Hepatocyte (in vitro differentiated cells): ENCODE measurements around the gene OR52I2.

Experiments
- EZH2 ChIP-seq: fragments of 200-600 bp; sonication (generic); IDR thresholded peaks from 2 replicates; pipeline ENCODE4 v1.6.1; 2016; ENCODE audit warnings: antibody characterized with exemption, mild to moderate bottlenecking, borderline replicate concordance
- EZH2phosphoT487 ChIP-seq: fragments of 200-600 bp; sonication (generic); IDR thresholded peaks from one replicate; pipeline ENCODE4 v1.6.1; 2018; ENCODE audit warnings: antibody characterized with exemption, mild to moderate bottlenecking, low read depth, moderate library complexity; ENCODE audit not compliant: unreplicated experiment, severe bottlenecking
- TF ChIP-seq, protein P1 (sequence below): fragments of 200-600 bp; sonication (generic); IDR thresholded peaks from 2 replicates; pipeline ENCODE4 v1.5.1; 2016; ENCODE audit warnings: antibody characterized with exemption, mild to moderate bottlenecking; ENCODE audit not compliant: poor library complexity

DNA sequence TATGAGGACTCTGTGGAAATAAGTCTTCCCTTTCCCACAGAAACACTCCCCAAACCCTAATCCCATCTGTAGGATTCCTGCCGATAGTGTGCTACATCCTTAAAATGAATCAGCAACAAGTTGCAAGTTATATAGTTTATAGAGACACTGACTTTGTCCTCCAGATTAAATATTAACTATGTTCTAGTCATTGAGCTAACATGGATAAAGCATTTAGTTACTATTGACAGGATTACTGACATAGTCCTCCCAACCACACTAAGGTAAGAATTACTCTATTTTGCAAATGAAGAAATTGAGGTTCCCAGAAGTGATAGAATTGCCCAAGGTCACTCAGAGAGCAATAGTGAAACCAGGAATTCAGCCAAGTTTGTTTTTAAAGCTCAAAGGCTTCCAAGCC, 34.7 kb upstream of the OR52I2 start:
- TF ChIP-seq, protein P1, sequence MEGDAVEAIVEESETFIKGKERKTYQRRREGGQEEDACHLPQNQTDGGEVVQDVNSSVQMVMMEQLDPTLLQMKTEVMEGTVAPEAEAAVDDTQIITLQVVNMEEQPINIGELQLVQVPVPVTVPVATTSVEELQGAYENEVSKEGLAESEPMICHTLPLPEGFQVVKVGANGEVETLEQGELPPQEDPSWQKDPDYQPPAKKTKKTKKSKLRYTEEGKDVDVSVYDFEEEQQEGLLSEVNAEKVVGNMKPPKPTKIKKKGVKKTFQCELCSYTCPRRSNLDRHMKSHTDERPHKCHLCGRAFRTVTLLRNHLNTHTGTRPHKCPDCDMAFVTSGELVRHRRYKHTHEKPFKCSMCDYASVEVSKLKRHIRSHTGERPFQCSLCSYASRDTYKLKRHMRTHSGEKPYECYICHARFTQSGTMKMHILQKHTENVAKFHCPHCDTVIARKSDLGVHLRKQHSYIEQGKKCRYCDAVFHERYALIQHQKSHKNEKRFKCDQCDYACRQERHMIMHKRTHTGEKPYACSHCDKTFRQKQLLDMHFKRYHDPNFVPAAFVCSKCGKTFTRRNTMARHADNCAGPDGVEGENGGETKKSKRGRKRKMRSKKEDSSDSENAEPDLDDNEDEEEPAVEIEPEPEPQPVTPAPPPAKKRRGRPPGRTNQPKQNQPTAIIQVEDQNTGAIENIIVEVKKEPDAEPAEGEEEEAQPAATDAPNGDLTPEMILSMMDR: no peak
- no peak for TF ChIP-seq EZH2
- no peak for TF ChIP-seq EZH2phosphoT487
